Motor neuron (in vitro differentiated cells): ENCODE data around the gene MAPRE2. TPM values are rescaled to one million over a fixed set of nuclear protein-coding genes. Genes with fewer than 3 reads are reported as not detected.

ENCODE experiments used
- ATAC-seq, 8 experiments: fragments of 200-7000 bp; cut with Tn5 transposase; replicated peaks in 6 of 8; 2 replicates each; pipeline ENCODE4 v1.8.0; 2021; ENCODE audit warnings: mild to moderate bottlenecking in 8 of 8, moderate library complexity in 8 of 8
- H3K27ac ChIP-seq, 2 donors: fragments of 250-450 bp; sonication (Bioruptor Pico); 2 replicates each; pipeline ENCODE4 v1.9.0; 2021; ENCODE audit warnings: antibody characterized with exemption in 2 of 2, mild to moderate bottlenecking in 2 of 2, moderate library complexity in 1 of 2
- H3K4me1 ChIP-seq, 2 donors: fragments of 250-450 bp; sonication (Bioruptor Pico); replicated peaks in 1 of 2; 2 replicates each; pipeline ENCODE4 v1.6.1; 2021; ENCODE audit warnings: antibody characterized with exemption in 2 of 2, mild to moderate bottlenecking in 2 of 2, moderate library complexity in 1 of 2
- H3K4me3 ChIP-seq, 5 donors: fragments of 250-450 bp; sonication (Bioruptor Pico); 2 replicates each; pipeline ENCODE4 v1.9.0; 2021; ENCODE audit warnings: antibody characterized with exemption in 5 of 5, mild to moderate bottlenecking in 5 of 5, moderate library complexity in 4 of 5
- WGBS, 10 experiments: fragments of 450-650 bp; shearing (Covaris generic); methylation state at CpG; one replicate each; pipeline ENCODE4 v1.0.0; 2022; 5-methylcytosine and 5-hydroxymethylcytosine counted together
- in situ Hi-C, 9 experiments: fragments of 400-800 bp; cut with MboI; loops; one replicate each; pipeline ENCODE4 v1.15.0; 2021; ENCODE audit warnings: low sequenced_read_pairs in 9 of 9, low pct_unique_long_range_greater_than_20kb in 2 of 9; ENCODE audit not compliant: unreplicated experiment in 9 of 9
- total RNA-seq, 8 experiments: library from RNA; unstranded; fragments of 300-600 nt; gene quantifications; 2 replicates each; pipeline versions ENCODE4 v1.2.3 to v1.2.4, GENCODE V29; 2022

The MAPRE2 gene
- 10 to 100 TPM; 24.7 to 88.2 (median 67.2) TPM for total RNA-seq

GRCh38 chr18:35040988-35041814 is at the start of gene MAPRE2:
MAPRE2 (plus strand) TSS chr18:35041413; CDS start chr18:35041540, 127 bp downstream.
- ATAC-seq = peak; percentile 90 to 96 (median 94)
- 0 to 1% (median 0%) methylated on average over 2 to 13 of the region's 54 CpGs; no CpG with 5 or more reads in 3 of the 10 experiments for WGBS, 10 experiments

GRCh38 chr18:34991561-34991960 is 49.7 kb upstream of the MAPRE2 start:
- Histone ChIP-seq H3K4me3 (no peak overlapping the region), H3K27ac (no peak overlapping the region), H3K4me1 (peaks cover 0 to 3% of the 10 kb centered on the region in 2 donors)
- peak in 1 of 8 experiments; percentile 43 for ATAC-seq
- 60 to 100% (median 83%) methylated on average over 1 to 3 of the region's 3 CpGs; no CpG with 5 or more reads in 4 of the 10 experiments for WGBS, 10 experiments
- in situ Hi-C loops = no loop called here

More at GRCh38 chr18:35040988-35041814, at the start of gene MAPRE2:
- in situ Hi-C loops = no loop called here
- Histone ChIP-seq H3K4me3 (peak within 1 kb of the TSS; percentile 71 to 89 (median 78)), H3K4me1 (peaks cover 19 to 36% of the 10 kb centered on the region in 2 donors), H3K27ac (peak within 1 kb of the TSS; percentile 81 to 90)

GRCh38 chr18:34993289-34993688 is 47.9 kb upstream of the MAPRE2 start:
- 33 to 94% (median 60%) methylated on average over 1 to 2 of the region's 2 CpGs; no CpG with 5 or more reads in 5 of the 10 experiments for WGBS, 10 experiments

GRCh38 chr18:34995746-34996145 is 45.5 kb upstream of the MAPRE2 start:
- Histone ChIP-seq H3K4me1 (peaks cover 10 to 15% of the 10 kb centered on the region in 2 donors), H3K27ac (no peak overlapping the region), H3K4me3 (no peak overlapping the region)
- ATAC-seq = no peak
- in situ Hi-C loops = no loop called here
- WGBS, 10 experiments = 40 to 100% (median 81%) methylated on average over 1 to 5 of the region's 5 CpGs; no CpG with 5 or more reads in 1 of the 10 experiments

More at GRCh38 chr18:34993289-34993688, 47.9 kb upstream of the MAPRE2 start:
- Histone ChIP-seq H3K4me3 (no peak overlapping the region), H3K4me1 (peaks cover 0 to 3% of the 10 kb centered on the region in 2 donors), H3K27ac (no peak overlapping the region)
- ATAC-seq = no peak
- in situ Hi-C loops = no loop called here

GRCh38 chr18:34998661-34999060 is 42.6 kb upstream of the MAPRE2 start:
- Histone ChIP-seq H3K4me1 (peaks cover 10 to 13% of the 10 kb centered on the region in 2 donors), H3K27ac (no peak overlapping the region), H3K4me3 (no peak overlapping the region)
- in situ Hi-C loops = no loop called here
- 25 to 100% (median 92%) methylated on average over 1 to 4 of the region's 4 CpGs; no CpG with 5 or more reads in 1 of the 10 experiments for WGBS, 10 experiments
- no peak for ATAC-seq

- in situ Hi-C loops = loop anchor here in 2 of 9 experiments (10.0 to 25.0 kb wide), 3 partner anchors 137 to 362 kb away; no protein-coding TSS in a partner anchor
- H3K4me1 ChIP-seq = peaks cover 10 to 13% of the 10 kb centered on the region in 2 donors
- ATAC-seq = peak in 7 of 8 experiments; percentile 64 to 99 (median 90)
- WGBS, 10 experiments = 10 to 100% (median 55%) methylated on average over 1 to 4 of the region's 4 CpGs; no CpG with 5 or more reads in 5 of the 10 experiments
- H3K27ac ChIP-seq = peak overlapping the region in 1 of 2 donors; percentile 6
- H3K4me3 ChIP-seq = no peak overlapping the region
Measured at GRCh38 chr18:34999756-35000289, 41.4 kb upstream of the MAPRE2 start.

- peak in 4 of 8 experiments; percentile 5 to 45 (median 10) for ATAC-seq
- Histone ChIP-seq H3K27ac (peak overlapping the region in 1 of 2 donors; percentile 6), H3K4me1 (peaks cover 10 to 13% of the 10 kb centered on the region in 2 donors), H3K4me3 (no peak overlapping the region)
- in situ Hi-C loops = loop anchor here in 2 of 9 experiments (10.0 to 25.0 kb wide), 3 partner anchors 137 to 362 kb away; no protein-coding TSS in a partner anchor
- WGBS, 10 experiments = 47 to 100% (median 88%) methylated on average over 1 to 3 of the region's 3 CpGs; no CpG with 5 or more reads in 2 of the 10 experiments
Measured at GRCh38 chr18:35000457-35000856, 40.8 kb upstream of the MAPRE2 start.

- H3K27ac ChIP-seq = no peak overlapping the region
- ATAC-seq = no peak
- peaks cover 13 to 16% of the 10 kb centered on the region in 2 donors for H3K4me1 ChIP-seq
- 20 to 100% (median 76%) methylated on average over 1 to 2 of the region's 2 CpGs; no CpG with 5 or more reads in 3 of the 10 experiments for WGBS, 10 experiments
- no peak overlapping the region for H3K4me3 ChIP-seq
- in situ Hi-C loops = loop anchor here in 2 of 9 experiments (10.0 to 25.0 kb wide), 3 partner anchors 135 to 360 kb away; no protein-coding TSS in a partner anchor
Measured at GRCh38 chr18:35002120-35002519, 39.1 kb upstream of the MAPRE2 start.

- in situ Hi-C loops = loop anchor here in 2 of 9 experiments (10.0 to 25.0 kb wide), 3 partner anchors 131 to 356 kb away; no protein-coding TSS in a partner anchor
- WGBS, 10 experiments = 0 to 77% (median 43%) methylated on average over 1 to 7 of the region's 7 CpGs
- Histone ChIP-seq H3K27ac (no peak overlapping the region), H3K4me3 (no peak overlapping the region), H3K4me1 (peaks cover 0 to 5% of the 10 kb centered on the region in 2 donors)
- peak; percentile 87 to 96 (median 94) for ATAC-seq
Measured at GRCh38 chr18:35005963-35006577, 35.1 kb upstream of the MAPRE2 start.

- Histone ChIP-seq H3K4me1 (peaks cover 0 to 5% of the 10 kb centered on the region in 2 donors), H3K27ac (no peak overlapping the region), H3K4me3 (no peak overlapping the region)
- ATAC-seq = no peak
- 60 to 100% (median 100%) methylated on average over 1 of the region's 1 CpG; no CpG with 5 or more reads in 5 of the 10 experiments for WGBS, 10 experiments
- in situ Hi-C loops = loop anchor here in 3 of 9 experiments (10.0 to 25.0 kb wide), 3 partner anchors 127 to 352 kb away; no protein-coding TSS in a partner anchor
Measured at GRCh38 chr18:35010156-35010555, 31.1 kb upstream of the MAPRE2 start.

- WGBS, 10 experiments = 48 to 100% (median 94%) methylated on average over 1 to 5 of the region's 5 CpGs; no CpG with 5 or more reads in 4 of the 10 experiments
- in situ Hi-C loops = loop anchor here in 3 of 9 experiments (10.0 to 25.0 kb wide), 3 partner anchors 126 to 351 kb away; no protein-coding TSS in a partner anchor
- no peak for ATAC-seq
- no peak overlapping the region for H3K27ac ChIP-seq
- H3K4me3 ChIP-seq = no peak overlapping the region
- peaks cover 0 to 3% of the 10 kb centered on the region in 2 donors for H3K4me1 ChIP-seq
Measured at GRCh38 chr18:35010993-35011392, 30.2 kb upstream of the MAPRE2 start.

- in situ Hi-C loops = loop anchor here in 3 of 9 experiments (10.0 to 25.0 kb wide), 3 partner anchors 117 to 342 kb away; no protein-coding TSS in a partner anchor
- no peak overlapping the region for H3K27ac ChIP-seq
- peak in 1 of 8 experiments; percentile 39 for ATAC-seq
Measured at GRCh38 chr18:35019933-35020332, 21.3 kb upstream of the MAPRE2 start.

More at GRCh38 chr18:35019933-35020332, 21.3 kb upstream of the MAPRE2 start:
- no peak overlapping the region for H3K4me3 ChIP-seq
- 38 to 100% (median 94%) methylated on average over 1 to 2 of the region's 2 CpGs; no CpG with 5 or more reads in 1 of the 10 experiments for WGBS, 10 experiments
- H3K4me1 ChIP-seq = peaks cover 0 to 5% of the 10 kb centered on the region in 2 donors
